Loucy (cell line): ENCODE measurements around the gene GLDN.

Source experiments
- EZH2phosphoT487 ChIP-seq: fragments of 200-600 bp; IDR thresholded peaks from 2 replicates; pipeline ENCODE4 v1.6.1; 2018; ENCODE audit warnings: antibody characterized with exemption, mild to moderate bottlenecking, moderate library complexity, borderline replicate concordance
- TF ChIP-seq, protein P1 (sequence below): fragments of 200-600 bp; sonication (generic); conservative IDR thresholded peaks from 2 replicates; pipeline ENCODE4 v1.5.1; 2014; ENCODE audit warnings: mild to moderate bottlenecking, antibody characterized with exemption, low read length

DNA sequence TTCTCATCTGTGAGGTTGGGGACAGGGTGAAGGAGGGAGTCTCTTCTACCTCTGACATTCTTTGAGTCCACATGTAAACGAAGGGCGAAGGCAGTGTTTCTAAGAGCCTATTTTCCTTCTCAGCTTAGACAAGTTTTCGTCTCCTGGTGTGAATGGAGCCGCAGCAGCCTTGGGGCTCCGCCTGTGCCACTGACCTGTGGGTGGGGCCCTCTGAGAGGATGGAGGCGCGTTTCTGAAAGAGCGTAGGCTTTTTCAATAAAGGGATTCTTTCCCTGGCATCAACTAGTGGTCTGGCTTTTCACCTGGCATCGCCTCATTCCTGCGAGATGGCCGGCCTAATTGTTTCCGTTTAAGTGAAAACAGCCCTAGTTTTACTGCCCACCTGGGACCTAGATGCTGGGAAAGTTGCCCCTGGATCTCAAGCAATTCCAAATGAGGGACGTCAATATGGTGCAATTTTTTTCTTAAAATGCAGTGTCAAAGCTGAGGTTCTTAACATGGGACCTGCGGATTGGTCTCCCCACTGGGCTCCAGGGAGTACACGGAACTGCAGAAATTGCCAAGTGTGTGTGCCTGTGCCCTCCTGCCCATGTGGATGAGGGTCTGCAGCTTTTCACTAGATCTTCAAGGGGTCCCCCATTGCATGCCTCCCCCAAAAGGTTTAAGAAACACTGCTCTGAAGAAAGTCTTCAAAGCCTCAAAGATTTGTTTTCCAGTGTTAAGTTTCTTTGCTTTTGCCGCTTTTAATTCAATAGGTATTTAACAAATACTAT lies 958 bp downstream of the GLDN start:
- no peak for TF ChIP-seq EZH2phosphoT487
- TF ChIP-seq, protein P1, sequence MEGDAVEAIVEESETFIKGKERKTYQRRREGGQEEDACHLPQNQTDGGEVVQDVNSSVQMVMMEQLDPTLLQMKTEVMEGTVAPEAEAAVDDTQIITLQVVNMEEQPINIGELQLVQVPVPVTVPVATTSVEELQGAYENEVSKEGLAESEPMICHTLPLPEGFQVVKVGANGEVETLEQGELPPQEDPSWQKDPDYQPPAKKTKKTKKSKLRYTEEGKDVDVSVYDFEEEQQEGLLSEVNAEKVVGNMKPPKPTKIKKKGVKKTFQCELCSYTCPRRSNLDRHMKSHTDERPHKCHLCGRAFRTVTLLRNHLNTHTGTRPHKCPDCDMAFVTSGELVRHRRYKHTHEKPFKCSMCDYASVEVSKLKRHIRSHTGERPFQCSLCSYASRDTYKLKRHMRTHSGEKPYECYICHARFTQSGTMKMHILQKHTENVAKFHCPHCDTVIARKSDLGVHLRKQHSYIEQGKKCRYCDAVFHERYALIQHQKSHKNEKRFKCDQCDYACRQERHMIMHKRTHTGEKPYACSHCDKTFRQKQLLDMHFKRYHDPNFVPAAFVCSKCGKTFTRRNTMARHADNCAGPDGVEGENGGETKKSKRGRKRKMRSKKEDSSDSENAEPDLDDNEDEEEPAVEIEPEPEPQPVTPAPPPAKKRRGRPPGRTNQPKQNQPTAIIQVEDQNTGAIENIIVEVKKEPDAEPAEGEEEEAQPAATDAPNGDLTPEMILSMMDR, result no peak
